Measurements from ENCODE around the gene ATP6V0D1.

The ATP6V0D1 gene

GRCh38 chr16:67480833-67481560, at the start of gene ATP6V0D1:
Gene ATP6V0D1 (minus strand): TSS chr16:67481157. CDS start chr16:67481086, 71 bp downstream.
- peaks cover 4% of the 10 kb centered on the region; the same call in 1 of the 2 replicates for H3K4me1 ChIP-seq (ENCODE audit: low read length)
- H3K9me2 ChIP-seq (replicated peaks; ENCODE audit: insufficient read depth, low read length), result no peaks in the 10 kb centered on the region
- peak within 1 kb of the TSS; percentile 90 for H3K9ac ChIP-seq (ENCODE audit: low read length)
- H3K4me3 ChIP-seq (ENCODE audit: low read length), result peak within 1 kb of the TSS; percentile 99
- no peaks in the 10 kb centered on the region for H3F3A ChIP-seq (ENCODE audit: insufficient read depth, low read length)
- peaks cover 7% of the 10 kb centered on the region; the same call in 1 of the 2 replicates for H4K20me1 ChIP-seq (ENCODE audit: insufficient read depth, low read length)
- no peaks in the 10 kb centered on the region for H3K27me3 ChIP-seq (replicated peaks; ENCODE audit: insufficient read depth, low read length)
- H3K27ac ChIP-seq (ENCODE audit: low read length), result peak within 1 kb of the TSS; percentile 71; the same call in 1 of the 2 replicates
- H3K79me2 ChIP-seq (ENCODE audit: low read length), result peaks cover 74% of the 10 kb centered on the region
- H3K4me2 ChIP-seq (ENCODE audit: low read depth, low read length), result peak within 1 kb of the TSS; percentile 76
- no peaks in the 10 kb centered on the region for H3K36me3 ChIP-seq (replicated peaks; ENCODE audit: insufficient read depth, low read length)
- TF ChIP-seq, protein P1, sequence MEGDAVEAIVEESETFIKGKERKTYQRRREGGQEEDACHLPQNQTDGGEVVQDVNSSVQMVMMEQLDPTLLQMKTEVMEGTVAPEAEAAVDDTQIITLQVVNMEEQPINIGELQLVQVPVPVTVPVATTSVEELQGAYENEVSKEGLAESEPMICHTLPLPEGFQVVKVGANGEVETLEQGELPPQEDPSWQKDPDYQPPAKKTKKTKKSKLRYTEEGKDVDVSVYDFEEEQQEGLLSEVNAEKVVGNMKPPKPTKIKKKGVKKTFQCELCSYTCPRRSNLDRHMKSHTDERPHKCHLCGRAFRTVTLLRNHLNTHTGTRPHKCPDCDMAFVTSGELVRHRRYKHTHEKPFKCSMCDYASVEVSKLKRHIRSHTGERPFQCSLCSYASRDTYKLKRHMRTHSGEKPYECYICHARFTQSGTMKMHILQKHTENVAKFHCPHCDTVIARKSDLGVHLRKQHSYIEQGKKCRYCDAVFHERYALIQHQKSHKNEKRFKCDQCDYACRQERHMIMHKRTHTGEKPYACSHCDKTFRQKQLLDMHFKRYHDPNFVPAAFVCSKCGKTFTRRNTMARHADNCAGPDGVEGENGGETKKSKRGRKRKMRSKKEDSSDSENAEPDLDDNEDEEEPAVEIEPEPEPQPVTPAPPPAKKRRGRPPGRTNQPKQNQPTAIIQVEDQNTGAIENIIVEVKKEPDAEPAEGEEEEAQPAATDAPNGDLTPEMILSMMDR (IDR thresholded peaks at IDR 0.05; ENCODE audit: low read length), result peak; percentile 81
- no peak for TF ChIP-seq EZH2 (optimal IDR thresholded peaks at IDR 0.05; ENCODE audit: low read depth, low read length)
- DNase-seq, result peak; percentile 99
- no peaks in the 10 kb centered on the region for H3K9me3 ChIP-seq (replicated peaks; ENCODE audit: insufficient read depth, low read length)
- peak within 1 kb of the TSS; percentile 90 for H2AFZ ChIP-seq (ENCODE audit: low read length)

DNA sequence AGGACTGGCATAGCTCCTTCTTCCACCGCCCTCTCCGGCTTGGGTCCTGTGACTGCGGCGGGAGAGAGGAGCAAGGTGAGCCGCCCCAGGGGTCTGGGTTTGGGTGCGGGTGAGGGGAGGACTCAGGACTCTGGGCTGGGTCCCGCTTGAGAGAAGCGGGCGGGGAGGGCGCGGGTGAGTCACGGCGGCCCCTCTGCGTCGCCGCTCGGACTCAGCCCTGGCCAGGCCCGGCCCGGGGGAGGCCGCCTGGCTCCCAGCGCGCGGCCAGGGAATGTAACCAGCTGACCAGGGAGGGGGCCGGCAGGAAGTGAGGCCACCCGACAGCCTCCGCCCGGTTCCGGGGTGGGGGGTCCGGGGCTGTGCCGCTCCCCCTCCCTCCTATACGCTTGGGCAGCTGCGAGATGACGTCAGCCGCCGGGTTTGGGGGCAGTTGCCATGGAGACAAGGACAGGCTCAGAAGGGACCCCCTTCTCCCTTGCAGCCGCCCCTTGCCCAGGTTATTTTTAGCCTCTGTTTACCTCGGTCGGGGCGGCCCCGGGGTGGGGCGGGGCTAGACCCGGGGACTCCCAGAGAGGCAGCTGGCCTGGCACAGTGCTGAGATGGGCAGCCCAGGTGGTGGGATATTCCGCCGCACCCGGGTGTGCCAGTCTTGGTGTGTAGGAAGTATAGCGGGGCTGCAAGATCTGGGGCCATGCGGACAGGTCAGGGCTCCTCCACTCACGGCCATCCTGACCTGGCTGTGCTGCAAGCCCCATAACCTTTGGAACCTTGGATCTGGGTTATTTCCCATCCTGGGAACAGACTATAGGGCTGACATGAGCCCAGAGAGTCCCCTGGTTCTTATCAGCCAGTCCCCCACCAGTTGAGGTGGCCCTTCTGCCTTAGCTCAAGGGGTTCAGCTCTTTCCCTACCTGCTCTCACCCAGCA, 49.3 kb upstream of the ATP6V0D1 start:
- Histone ChIP-seq H3K4me3 (ENCODE audit: low read length) (peak overlapping the region; percentile 92), H3K27ac (ENCODE audit: low read length) (peak overlapping the region; percentile 28; the same call in 1 of the 2 replicates), H3K36me3 (replicated peaks; ENCODE audit: insufficient read depth, low read length) (no peaks in the 10 kb centered on the region), H3F3A (ENCODE audit: insufficient read depth, low read length) (peaks cover 4% of the 10 kb centered on the region; the same call in 1 of the 2 replicates), H3K9ac (ENCODE audit: low read length) (peak overlapping the region; percentile 74), H3K4me2 (ENCODE audit: low read depth, low read length) (peak overlapping the region; percentile 99), H2AFZ (ENCODE audit: low read length) (peak overlapping the region; percentile 35), H3K9me3 (replicated peaks; ENCODE audit: insufficient read depth, low read length) (no peaks in the 10 kb centered on the region), H4K20me1 (ENCODE audit: insufficient read depth, low read length) (no peaks in the 10 kb centered on the region), H3K27me3 (replicated peaks; ENCODE audit: insufficient read depth, low read length) (no peaks in the 10 kb centered on the region), H3K4me1 (ENCODE audit: low read length) (peaks cover 15% of the 10 kb centered on the region), H3K9me2 (replicated peaks; ENCODE audit: insufficient read depth, low read length) (no peaks in the 10 kb centered on the region), H3K79me2 (ENCODE audit: low read length) (peaks cover 50% of the 10 kb centered on the region)
- DNase-seq, result peak; percentile 53
- TF ChIP-seq, protein P1 (IDR thresholded peaks at IDR 0.05; ENCODE audit: low read length), result no peak
- TF ChIP-seq EZH2 (optimal IDR thresholded peaks at IDR 0.05; ENCODE audit: low read depth, low read length) (no peak), EZH2phosphoT487 (IDR thresholded peaks at IDR 0.05; ENCODE audit: low read length) (no peak)

DNA sequence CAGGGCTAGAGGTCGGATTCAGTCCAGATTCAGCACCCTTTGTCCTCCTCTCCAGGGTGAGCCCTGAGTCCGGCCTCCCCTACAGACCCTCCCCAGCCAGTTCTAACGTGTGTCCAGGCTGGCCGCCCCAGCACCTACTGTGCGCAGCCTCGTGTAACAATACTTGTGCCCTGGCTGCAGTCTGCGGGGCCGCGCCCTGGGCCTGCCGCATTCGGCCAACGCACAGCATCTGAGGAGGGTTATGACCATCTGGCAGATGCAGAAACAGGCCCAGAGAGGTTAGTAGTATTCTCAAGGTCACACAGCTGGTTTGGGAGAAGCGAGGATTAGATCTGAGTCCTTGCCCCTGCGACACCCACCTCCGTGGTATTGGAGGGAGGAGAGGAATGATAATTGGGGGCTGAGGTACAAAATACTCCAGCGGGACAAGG, 48.6 kb upstream of the ATP6V0D1 start:
- H2AFZ ChIP-seq (ENCODE audit: low read length), result peak overlapping the region; percentile 35

More for the DNA sequence above, 48.6 kb upstream of the ATP6V0D1 start:
- Histone ChIP-seq H3K9me3 (replicated peaks; ENCODE audit: insufficient read depth, low read length) (no peaks in the 10 kb centered on the region), H3K4me2 (ENCODE audit: low read depth, low read length) (peak overlapping the region; percentile 99), H3K36me3 (replicated peaks; ENCODE audit: insufficient read depth, low read length) (no peaks in the 10 kb centered on the region), H3K9ac (ENCODE audit: low read length) (peak overlapping the region; percentile 74), H3K27me3 (replicated peaks; ENCODE audit: insufficient read depth, low read length) (no peaks in the 10 kb centered on the region), H3F3A (ENCODE audit: insufficient read depth, low read length) (peaks cover 4% of the 10 kb centered on the region; the same call in 1 of the 2 replicates), H3K79me2 (ENCODE audit: low read length) (peaks cover 46% of the 10 kb centered on the region), H3K4me3 (ENCODE audit: low read length) (peak overlapping the region; percentile 92), H4K20me1 (ENCODE audit: insufficient read depth, low read length) (no peaks in the 10 kb centered on the region), H3K27ac (ENCODE audit: low read length) (peak overlapping the region; percentile 28; the same call in 1 of the 2 replicates), H3K9me2 (replicated peaks; ENCODE audit: insufficient read depth, low read length) (no peaks in the 10 kb centered on the region), H3K4me1 (ENCODE audit: low read length) (peaks cover 15% of the 10 kb centered on the region)
- peak; percentile 42 for DNase-seq
- TF ChIP-seq, protein P1 (IDR thresholded peaks at IDR 0.05; ENCODE audit: low read length), result no peak
- TF ChIP-seq EZH2phosphoT487 (IDR thresholded peaks at IDR 0.05; ENCODE audit: low read length) (no peak), EZH2 (optimal IDR thresholded peaks at IDR 0.05; ENCODE audit: low read depth, low read length) (no peak)
